ENCODE measurements around the gene LARGE1. TPM values are rescaled to one million over a fixed set of nuclear protein-coding genes. Genes with fewer than 3 reads are reported as not detected.
"Not testable (repeated sequence)": the region's sequence is repeated elsewhere in the genome, so short reads cannot be mapped to it uniquely, and the experiment has no call there.

LARGE1 gene
- total RNA-seq, 2 experiments from 2014 or later: 0.58 to 1.1 TPM

DNA sequence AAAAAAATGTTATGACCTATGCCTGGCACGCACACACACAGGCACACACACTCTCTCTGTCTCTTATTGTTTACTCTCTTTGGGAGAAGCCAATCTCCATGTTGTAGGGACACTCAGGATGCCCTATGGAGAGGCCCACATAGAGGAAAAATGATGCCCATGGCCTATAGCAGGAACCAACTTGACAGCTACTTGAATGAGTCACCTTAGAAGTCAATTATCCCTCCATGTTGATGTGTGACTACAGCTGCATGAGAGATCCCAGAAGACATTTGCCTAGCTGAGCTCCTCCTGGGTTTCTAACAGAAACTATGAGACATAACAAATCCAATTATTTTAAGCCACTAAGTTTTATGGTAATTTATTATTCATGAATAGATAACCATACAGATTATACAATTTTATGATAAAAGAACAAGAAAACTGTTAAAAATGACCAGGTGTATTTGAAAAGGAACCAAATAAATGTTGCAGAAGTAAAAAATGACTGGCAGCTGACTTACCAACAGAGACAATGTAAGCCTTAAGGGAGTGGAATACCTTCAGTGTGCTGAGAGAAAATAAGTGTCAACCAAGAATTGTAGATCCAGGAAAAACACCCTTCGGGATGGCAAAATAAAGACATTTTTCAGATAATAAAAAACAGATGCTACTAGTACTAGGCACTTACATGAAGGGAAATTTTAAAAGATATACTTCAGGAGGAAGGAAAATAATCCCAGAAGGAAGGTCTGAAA, 458.4 kb downstream of the LARGE1 start:
- Mint-ChIP-seq H3K27ac (no peak overlapping the region), H3K36me3 (no peaks in the 10 kb centered on the region), H3K27me3 (no peaks in the 10 kb centered on the region), H3K4me1 (no peaks in the 10 kb centered on the region), H3K4me3 (no peak overlapping the region), H3K9me3 (ENCODE audit: low read depth) (peaks cover 2% of the 10 kb centered on the region)
- CTCF ChIA-PET: no interaction called here
- no peak for ATAC-seq
- no peak for DNase-seq

DNA sequence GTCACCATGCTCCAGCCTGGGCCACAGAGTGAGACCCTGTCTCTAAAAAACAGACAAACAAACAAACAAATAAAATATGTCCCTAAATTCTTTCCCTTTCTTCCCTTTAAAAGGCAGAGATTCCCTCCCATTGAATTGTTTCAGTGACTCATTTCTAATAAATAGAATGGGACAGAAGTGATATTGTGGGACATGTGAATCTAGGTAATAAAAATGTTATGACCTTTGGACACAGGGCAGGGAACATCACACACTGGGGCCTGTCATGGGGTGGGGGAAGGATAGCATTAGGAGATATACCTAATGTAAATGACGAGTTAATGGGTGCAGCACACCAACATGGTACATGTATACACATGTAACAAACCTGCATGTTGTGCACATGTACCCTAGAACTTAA, 459.0 kb downstream of the LARGE1 start:
- H3K27ac Mint-ChIP-seq; CTCF ChIA-PET; ATAC-seq; DNase-seq; H3K27me3 Mint-ChIP-seq; H3K4me1 Mint-ChIP-seq; H3K36me3 Mint-ChIP-seq; H3K9me3 Mint-ChIP-seq (ENCODE audit: low read depth); H3K4me3 Mint-ChIP-seq: not testable (repeated sequence)

DNA sequence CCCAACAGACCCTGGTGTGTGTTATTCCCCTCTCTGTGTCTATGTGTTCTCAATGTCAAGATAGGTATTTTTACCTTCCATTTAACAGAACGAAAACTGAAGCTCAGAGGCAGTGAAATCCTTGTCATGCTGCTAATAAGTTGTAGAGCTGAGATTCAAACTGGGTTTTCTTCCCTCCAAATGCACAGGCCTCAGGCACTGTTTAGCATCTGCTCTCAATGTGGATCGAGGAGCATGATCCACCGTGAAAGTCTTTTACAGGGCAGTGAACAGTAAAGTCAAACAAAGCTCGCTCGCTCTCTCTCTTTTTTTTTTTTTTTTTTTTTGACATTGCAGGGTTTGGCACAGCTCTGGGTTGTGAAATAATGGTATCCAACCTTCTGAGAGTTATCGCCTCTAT, 461.1 kb downstream of the LARGE1 start:
- Mint-ChIP-seq H3K27me3 (no peaks in the 10 kb centered on the region), H3K36me3 (no peaks in the 10 kb centered on the region), H3K27ac (no peak overlapping the region), H3K4me3 (no peak overlapping the region), H3K4me1 (no peaks in the 10 kb centered on the region), H3K9me3 (ENCODE audit: low read depth) (peaks cover 8% of the 10 kb centered on the region)
- DNase-seq: no peak
- CTCF ChIA-PET: no interaction called here
- no peak for ATAC-seq

GRCh38 chr22:33456511-33456910, 463.8 kb downstream of the LARGE1 start:
- H3K9me3 Mint-ChIP-seq (ENCODE audit: low read depth): peaks cover 13% of the 10 kb centered on the region
- no peaks in the 10 kb centered on the region for H3K4me1 Mint-ChIP-seq
- H3K36me3 Mint-ChIP-seq: no peaks in the 10 kb centered on the region
- no peak for DNase-seq
- ATAC-seq: no peak
- H3K4me3 Mint-ChIP-seq: no peak overlapping the region
- CTCF ChIA-PET: no interaction called here
- H3K27ac Mint-ChIP-seq: no peak overlapping the region
- H3K27me3 Mint-ChIP-seq: no peaks in the 10 kb centered on the region

DNA sequence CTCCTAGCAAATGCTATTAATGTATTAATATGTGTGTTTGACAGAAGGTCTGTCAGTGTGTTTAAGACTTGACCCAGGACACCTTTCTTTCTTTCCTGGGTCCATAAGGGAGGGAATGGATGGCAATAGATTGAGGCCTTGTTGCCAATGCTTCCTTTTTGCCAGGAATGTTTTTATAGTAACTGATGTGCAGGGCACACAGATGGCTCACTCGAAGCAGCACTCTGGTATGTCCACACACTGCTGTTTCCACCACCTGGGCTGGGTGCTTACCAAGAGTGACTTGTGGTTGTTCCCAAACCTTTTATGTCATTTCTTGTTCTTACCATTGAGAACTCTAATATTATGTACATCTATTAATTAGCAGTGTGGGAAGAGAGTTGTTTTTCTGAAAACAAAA, 465.2 kb downstream of the LARGE1 start:
- no peaks in the 10 kb centered on the region for H3K36me3 Mint-ChIP-seq
- H3K27ac Mint-ChIP-seq: no peak overlapping the region
- H3K4me3 Mint-ChIP-seq: no peak overlapping the region
- DNase-seq (no peak), ATAC-seq (no peak)
- H3K9me3 Mint-ChIP-seq (ENCODE audit: low read depth): peaks cover 11% of the 10 kb centered on the region
- H3K4me1 Mint-ChIP-seq: no peaks in the 10 kb centered on the region
- CTCF ChIA-PET: no interaction called here
- no peaks in the 10 kb centered on the region for H3K27me3 Mint-ChIP-seq

- ATAC-seq (no peak), DNase-seq (no peak)
- Mint-ChIP-seq H3K27ac (no peak overlapping the region), H3K4me3 (no peak overlapping the region), H3K4me1 (no peaks in the 10 kb centered on the region), H3K36me3 (no peaks in the 10 kb centered on the region), H3K27me3 (no peaks in the 10 kb centered on the region), H3K9me3 (ENCODE audit: low read depth) (peaks cover 16% of the 10 kb centered on the region)
- CTCF ChIA-PET: no interaction called here
Observed at GRCh38 chr22:33451866-33452469, 468.3 kb downstream of the LARGE1 start.

GRCh38 chr22:33450756-33451155, 469.5 kb downstream of the LARGE1 start:
- H3K4me3 Mint-ChIP-seq: no peak overlapping the region
- CTCF ChIA-PET: no interaction called here
- peaks cover 13% of the 10 kb centered on the region for H3K9me3 Mint-ChIP-seq (ENCODE audit: low read depth)
- H3K36me3 Mint-ChIP-seq: no peaks in the 10 kb centered on the region
- DNase-seq (no peak), ATAC-seq (no peak)
- no peaks in the 10 kb centered on the region for H3K4me1 Mint-ChIP-seq
- no peak overlapping the region for H3K27ac Mint-ChIP-seq
- H3K27me3 Mint-ChIP-seq: no peaks in the 10 kb centered on the region

DNA sequence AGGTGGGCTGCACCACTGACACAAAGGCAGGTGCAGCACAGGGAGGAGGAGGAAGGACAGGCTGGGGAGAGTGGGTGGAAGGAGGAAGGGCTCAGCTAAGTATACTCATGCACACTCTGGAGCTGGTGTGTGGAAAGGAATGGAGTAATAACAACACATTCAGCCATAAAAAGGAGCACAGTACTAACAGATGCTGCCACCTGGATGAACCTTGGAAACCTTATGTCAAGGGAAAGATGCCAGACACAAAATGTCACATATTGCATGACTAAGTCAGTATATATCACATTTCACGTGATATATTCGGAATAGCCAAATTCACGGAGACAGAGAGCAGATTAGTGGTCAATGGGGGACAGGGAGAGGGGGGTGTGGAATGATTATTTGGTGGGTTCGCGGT, 472.5 kb downstream of the LARGE1 start:
- Mint-ChIP-seq H3K9me3 (ENCODE audit: low read depth) (peaks cover 16% of the 10 kb centered on the region), H3K27ac (no peak overlapping the region), H3K36me3 (no peaks in the 10 kb centered on the region), H3K4me1 (no peaks in the 10 kb centered on the region), H3K27me3 (no peaks in the 10 kb centered on the region), H3K4me3 (no peak overlapping the region)
- DNase-seq (no peak), ATAC-seq (no peak)
- CTCF ChIA-PET: no interaction called here

DNA sequence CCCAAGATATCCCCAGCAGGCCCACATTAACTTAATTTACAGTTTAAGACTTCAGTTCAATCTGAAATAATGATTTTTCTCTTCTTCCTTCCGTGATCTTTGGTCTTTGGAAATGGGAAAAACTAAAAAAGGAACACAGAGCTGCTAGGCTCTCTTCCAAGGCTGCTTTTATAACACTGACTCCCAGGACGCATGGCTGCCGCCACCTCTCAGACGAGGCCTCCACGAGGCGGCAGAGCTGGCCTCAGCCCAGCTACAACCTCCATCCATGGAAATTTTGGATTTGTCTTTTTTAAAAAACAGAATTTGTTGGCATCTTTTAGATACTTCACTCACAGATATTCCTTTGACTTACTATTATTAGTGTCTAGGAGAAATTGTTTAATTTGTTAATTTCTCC, 476.6 kb downstream of the LARGE1 start:
- no peaks in the 10 kb centered on the region for H3K4me1 Mint-ChIP-seq
- no peaks in the 10 kb centered on the region for H3K27me3 Mint-ChIP-seq
- DNase-seq (no peak), ATAC-seq (no peak)
- H3K4me3 Mint-ChIP-seq: no peak overlapping the region
- H3K36me3 Mint-ChIP-seq: no peaks in the 10 kb centered on the region
- peaks cover 14% of the 10 kb centered on the region for H3K9me3 Mint-ChIP-seq (ENCODE audit: low read depth)
- H3K27ac Mint-ChIP-seq: no peak overlapping the region
- CTCF ChIA-PET: no interaction called here

- no peak for ATAC-seq
- no peak overlapping the region for H3K27ac Mint-ChIP-seq
Observed at GRCh38 chr22:33440756-33441155, 479.5 kb downstream of the LARGE1 start.

GRCh38 chr22:33438273-33438672, 482.0 kb downstream of the LARGE1 start:
- no peak overlapping the region for H3K27ac Mint-ChIP-seq
- no peaks in the 10 kb centered on the region for H3K27me3 Mint-ChIP-seq
- no peaks in the 10 kb centered on the region for H3K4me1 Mint-ChIP-seq
- peaks cover 7% of the 10 kb centered on the region for H3K9me3 Mint-ChIP-seq (ENCODE audit: low read depth)
- ATAC-seq (no peak), DNase-seq (no peak)
- no peaks in the 10 kb centered on the region for H3K36me3 Mint-ChIP-seq
- CTCF ChIA-PET: no interaction called here
- H3K4me3 Mint-ChIP-seq: no peak overlapping the region

More at GRCh38 chr22:33440756-33441155, 479.5 kb downstream of the LARGE1 start:
- Mint-ChIP-seq H3K4me1 (no peaks in the 10 kb centered on the region), H3K4me3 (no peak overlapping the region), H3K27me3 (no peaks in the 10 kb centered on the region), H3K9me3 (ENCODE audit: low read depth) (peaks cover 12% of the 10 kb centered on the region), H3K36me3 (no peaks in the 10 kb centered on the region)
- no peak for DNase-seq
- CTCF ChIA-PET: no interaction called here

DNA sequence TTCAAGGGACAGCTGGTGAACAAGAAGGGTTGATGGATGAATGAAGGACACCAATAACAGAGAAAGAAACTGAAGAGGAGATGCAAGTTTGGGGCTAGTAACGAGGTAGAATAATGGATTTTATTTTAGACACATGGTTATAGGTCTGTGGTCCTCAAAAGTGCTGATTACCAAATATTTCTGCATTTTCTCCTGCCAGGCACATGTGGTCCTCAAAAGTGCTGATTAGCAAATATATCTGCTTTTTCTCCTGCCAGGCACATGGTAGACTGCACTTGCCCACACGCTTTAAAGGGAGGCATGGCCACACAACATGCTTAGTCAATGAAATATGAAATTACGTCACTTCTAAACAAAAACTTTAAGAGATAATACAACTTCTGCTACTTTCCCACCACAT, 489.0 kb downstream of the LARGE1 start:
- CTCF ChIA-PET: no interaction called here
- Mint-ChIP-seq H3K36me3 (no peaks in the 10 kb centered on the region), H3K27me3 (no peaks in the 10 kb centered on the region), H3K4me3 (no peak overlapping the region), H3K27ac (no peak overlapping the region), H3K9me3 (ENCODE audit: low read depth) (peaks cover 2% of the 10 kb centered on the region), H3K4me1 (no peaks in the 10 kb centered on the region)
- no peak for DNase-seq
- ATAC-seq: no peak

DNA sequence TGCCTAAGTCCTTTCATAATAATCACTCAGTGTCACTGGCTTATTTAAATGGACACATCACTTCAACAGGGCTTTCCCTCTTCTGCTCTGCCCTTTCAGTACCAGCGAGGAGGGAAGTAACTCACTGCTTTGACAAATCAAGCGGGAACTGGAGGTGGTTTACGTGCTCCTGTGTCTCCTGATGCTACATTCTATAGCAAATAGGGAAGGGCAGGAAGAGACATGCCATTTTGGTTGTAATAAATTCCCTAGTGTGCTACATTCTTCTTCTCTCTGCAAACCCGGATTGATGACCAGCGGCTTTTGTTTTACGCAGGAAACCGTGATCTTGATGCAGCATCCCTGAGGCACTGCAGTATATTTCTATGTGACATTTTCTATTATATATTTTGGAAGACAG, 491.0 kb downstream of the LARGE1 start:
- Mint-ChIP-seq H3K4me1 (no peaks in the 10 kb centered on the region), H3K9me3 (ENCODE audit: low read depth) (peaks cover 2% of the 10 kb centered on the region), H3K27me3 (no peaks in the 10 kb centered on the region), H3K36me3 (no peaks in the 10 kb centered on the region), H3K4me3 (no peak overlapping the region), H3K27ac (no peak overlapping the region)
- CTCF ChIA-PET: no interaction called here
- DNase-seq: no peak
- no peak for ATAC-seq

DNA sequence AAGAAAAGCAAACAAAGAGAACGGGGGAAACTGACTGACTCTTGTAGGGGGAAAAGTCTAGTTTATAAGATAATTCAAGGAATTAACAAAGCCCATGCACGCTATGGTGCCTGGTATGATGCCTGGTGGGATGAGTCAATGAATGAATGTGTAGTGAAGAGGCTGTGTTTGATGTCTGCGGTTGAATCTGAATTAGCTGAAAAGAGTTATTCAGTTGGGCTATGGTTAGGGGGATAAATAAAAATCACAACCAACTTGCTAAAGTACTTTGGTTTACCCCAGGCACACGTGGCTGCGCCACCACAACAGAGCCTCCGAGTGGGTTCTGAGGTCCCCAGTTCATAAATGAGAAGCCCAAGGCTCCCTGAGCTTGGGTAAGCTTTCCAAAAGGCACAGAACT, 492.8 kb downstream of the LARGE1 start:
- CTCF ChIA-PET: no interaction called here
- no peak overlapping the region for H3K4me3 Mint-ChIP-seq
- no peaks in the 10 kb centered on the region for H3K36me3 Mint-ChIP-seq
- H3K27me3 Mint-ChIP-seq: no peaks in the 10 kb centered on the region
- H3K27ac Mint-ChIP-seq: no peak overlapping the region
- ATAC-seq: no peak
- H3K9me3 Mint-ChIP-seq (ENCODE audit: low read depth): peaks cover 2% of the 10 kb centered on the region
- no peak for DNase-seq
- no peaks in the 10 kb centered on the region for H3K4me1 Mint-ChIP-seq

All from activated CD8-positive, alpha-beta memory T cell treated with anti-CD3 and anti-CD28 coated beads, Interleukin-2, amount 10 ng/mL, durations not matched to agents 7 days and 5 days (primary cell).